Adrenal gland (tissue), 12 donors: ENCODE measurements around the gene OSBPL7. TPM values are rescaled to one million over a fixed set of nuclear protein-coding genes. Genes with fewer than 3 reads are reported as not detected.
A peak's percentile ranks its signal among the peaks of the same experiment; 100 is the strongest.

Experiments used
- DNase-seq, 7 donors: peaks; one replicate each; pipeline ENCODE4 v3.0.0-alpha.2; 2019 to 2020
- H3K27ac ChIP-seq, 5 donors: fragments of 200-600 bp; sonication (generic) in 4 of 5; 1 replicate in 3 of 5; 2 replicates in 2 of 5; pipeline versions ENCODE4 v1.5.1 to v1.8.0; 2016 to 2020; ENCODE audit warnings: mild to moderate bottlenecking in 1 of 5
- H3K27me3 ChIP-seq: fragments of 200-600 bp; 2 replicates; pipeline ENCODE4 v1.8.0; 2021
- H3K36me3 ChIP-seq, 2 donors: fragments of 200-600 bp; replicated peaks in 1 of 2; 1 replicate in 1 of 2; 2 replicates in 1 of 2; pipeline versions ENCODE4 v1.5.1 to v1.8.0; 2018 to 2022
- H3K4me1 ChIP-seq, 2 donors: fragments of 200-600 bp; replicated peaks in 1 of 2; 1 replicate in 1 of 2; 2 replicates in 1 of 2; pipeline versions ENCODE4 v1.5.1 to v1.8.0; 2018 to 2021
- H3K4me3 ChIP-seq, 4 donors: fragments of 200-600 bp; sonication (generic) in 3 of 4; one replicate each; pipeline ENCODE4 v1.5.1; 2016 to 2018
- H3K9me3 ChIP-seq, 3 donors: fragments of 200-600 bp; sonication (generic) in 1 of 3; replicated peaks in 1 of 3; 1 replicate in 2 of 3; 2 replicates in 1 of 3; pipeline versions ENCODE4 v1.5.1 to v1.8.0; 2016 to 2021
- CTCF ChIP-seq, 6 experiments: fragments of 450-650 bp in 4 of 6; fragments of 200-600 bp in 2 of 6; sonication (generic) in 1 of 6; IDR thresholded peaks; 1 replicate in 5 of 6; 2 replicates in 1 of 6; pipeline versions ENCODE4 v1.5.1 to v1.8.0; 2016 to 2021; ENCODE audit warnings: antibody characterized with exemption in 6 of 6, mild to moderate bottlenecking in 2 of 6, moderate library complexity in 1 of 6
- POLR2A ChIP-seq, 2 donors: fragments of 450-650 bp; IDR thresholded peaks; one replicate each; pipeline ENCODE4 v1.6.1; 2017; ENCODE audit warnings: antibody characterized with exemption in 2 of 2, mild to moderate bottlenecking in 2 of 2, moderate library complexity in 1 of 2
- WGBS, 4 donors: extraction: QIAGEN DNeasy Blood & Tissue Kit in 2 of 4; methylation state at CpG; one replicate each; pipeline versions ENCODE4 v1.1.5 to v1.1.7; 2013 to 2017; 5-methylcytosine and 5-hydroxymethylcytosine counted together
- intact Hi-C, 2 donors: fragments of 100-400 bp; cut with DNase I; formaldehyde crosslinking; loops; one replicate each; pipeline versions ENCODE4 v1.14.1 to v1.15.0; 2022 to 2023
- polyA plus RNA-seq, 3 donors: library from polyadenylated mRNA; stranded (reverse); fragments of 200-250 nt in 2 of 3; fragments of 350-450 nt in 1 of 3; fragmentation: Illumina TruSeq in 1 of 3; extraction: RNeasy Lipid Tissue Mini Kit (QIAGEN cat#74804) in 1 of 3; gene quantifications; one replicate each; pipeline ENCODE4 v1.2.3, GENCODE V29; 2013 to 2014
- total RNA-seq, 9 donors: library from RNA; depleted of rRNA in 4 of 9; stranded (reverse); fragments of >200 nt in 4 of 9; fragments of 120-200 nt in 1 of 9; fragmentation: NEBNext Ultra II Directional in 1 of 9; extraction: Animal tissue kit (Norgen Biotek cat#: 25700) in 1 of 9; gene quantifications; one replicate each; pipeline versions ENCODE4 v1.1.0 to v1.2.4, GENCODE V29; 2013 to 2023
- donor health status: healthy with polysubstance abuse.
- donor health status: Bipolar disorder and iron deficiency.
- donor health status: DM: yes; HTN: yes; CAD: no.
- donor health status: DM: no; HTN: no; CAD: no.
- donor health status: DM: no; HTN: no; CAD: no.
- donor health status: DM: yes; HTN: yes; CAD: no.

Gene OSBPL7
- total and polyA plus RNA-seq, 12 donors: 2.0 to 22.4 (median 6.6) TPM

- DNase-seq: no peak
- intact Hi-C loops: loop anchor here in 1 of 2 donors (10.0 kb wide), 1 partner anchor 141 kb away; no protein-coding TSS in a partner anchor
- WGBS, 4 donors: 89 to 93% (median 91%) methylated on average over 14 to 16 of the region's 16 CpGs
- Histone ChIP-seq H3K4me3 (no peak overlapping the region), H3K4me1 (peaks cover 0 to 6% of the 10 kb centered on the region in 2 donors), H3K9me3 (no peaks in the 10 kb centered on the region), H3K27ac (no peak overlapping the region), H3K36me3 (peaks cover 0 to 24% of the 10 kb centered on the region in 2 donors), H3K27me3 (peaks cover 2% of the 10 kb centered on the region)
- no peak for TF ChIP-seq CTCF (IDR thresholded peaks at IDR 0.05)
Measured at GRCh38 chr17:47806026-47806912, 15.3 kb downstream of the OSBPL7 start.

- intact Hi-C loops: loop anchor here in 1 of 2 donors (10.0 kb wide), 1 partner anchor 140 kb away; no protein-coding TSS in a partner anchor
- TF ChIP-seq POLR2A (IDR thresholded peaks at IDR 0.05) (no peak), CTCF (IDR thresholded peaks at IDR 0.05) (no peak)
Measured at GRCh38 chr17:47804461-47804860, 17.1 kb downstream of the OSBPL7 start.

GRCh38 chr17:47803751-47804150 lies 17.8 kb downstream of the OSBPL7 start:
- H3K27ac ChIP-seq: no peak overlapping the region
- peaks cover 0 to 12% of the 10 kb centered on the region in 2 donors for H3K36me3 ChIP-seq
- no peak for DNase-seq
- WGBS, 4 donors: 63 to 79% (median 74%) methylated on average over 5 to 6 of the region's 6 CpGs
- H3K4me3 ChIP-seq: no peak overlapping the region
- TF ChIP-seq CTCF (IDR thresholded peaks at IDR 0.05) (no peak), POLR2A (IDR thresholded peaks at IDR 0.05) (no peak)
- no peaks in the 10 kb centered on the region for H3K4me1 ChIP-seq
- peaks cover 2% of the 10 kb centered on the region for H3K27me3 ChIP-seq
- H3K9me3 ChIP-seq: no peaks in the 10 kb centered on the region
- intact Hi-C loops: loop anchor here in 1 of 2 donors (10.0 kb wide), 1 partner anchor 139 kb away; no protein-coding TSS in a partner anchor

More at GRCh38 chr17:47804461-47804860, 17.1 kb downstream of the OSBPL7 start:
- Histone ChIP-seq H3K36me3 (peaks cover 0 to 19% of the 10 kb centered on the region in 2 donors), H3K4me1 (no peaks in the 10 kb centered on the region), H3K27ac (no peak overlapping the region), H3K4me3 (no peak overlapping the region), H3K9me3 (no peaks in the 10 kb centered on the region), H3K27me3 (peaks cover 2% of the 10 kb centered on the region)
- WGBS, 4 donors: 58 to 78% (median 70%) methylated on average over 2 to 3 of the region's 3 CpGs
- peak in 1 of 7 donors; percentile 12 for DNase-seq

GRCh38 chr17:47803201-47803600 lies 18.4 kb downstream of the OSBPL7 start:
- no peak for DNase-seq
- Histone ChIP-seq H3K27ac (no peak overlapping the region), H3K9me3 (no peaks in the 10 kb centered on the region), H3K4me3 (no peak overlapping the region), H3K4me1 (no peaks in the 10 kb centered on the region), H3K36me3 (peaks cover 0 to 8% of the 10 kb centered on the region in 2 donors), H3K27me3 (peaks cover 2% of the 10 kb centered on the region)
- TF ChIP-seq POLR2A (IDR thresholded peaks at IDR 0.05): no peak
- intact Hi-C loops: loop anchor here in 1 of 2 donors (10.0 kb wide), 1 partner anchor 138 kb away; no protein-coding TSS in a partner anchor
- WGBS, 4 donors: 43 to 61% (median 51%) methylated on average over 3 to 5 of the region's 5 CpGs
